ENCODE measurements around the gene TUBA1C.
"Not testable (repeated sequence)": the region's sequence is repeated elsewhere in the genome, so short reads cannot be mapped to it uniquely, and the experiment has no call there.

GRCh38 chr12:49317118-49317517 is 52.2 kb downstream of the TUBA1C start:
- not testable (repeated sequence) for TF ChIP-seq CTCF (IDR thresholded peaks at IDR 0.05); POLR2AphosphoS5 (IDR thresholded peaks at IDR 0.05; ENCODE audit: insufficient read depth in 1 of 2, low read depth in 1 of 2)
